M059J (cell line): ENCODE results near the gene PHC3. TPM values are rescaled to one million over a fixed set of nuclear protein-coding genes. Genes with fewer than 3 reads are reported as not detected.
"Not testable (repeated sequence)": the region's sequence is repeated elsewhere in the genome, so short reads cannot be mapped to it uniquely, and the experiment has no call there.

Source experiments
- DNase-seq: peaks from one replicate; pipeline ENCODE4 v3.0.0-alpha.2; 2012; ENCODE audit warnings: low read depth
- total RNA-seq: library from RNA; depleted of rRNA; stranded (reverse); fragments of >200 nt; shearing (Covaris generic); gene quantifications from 2 replicates; pipeline ENCODE4 v1.2.3, GENCODE V29; 2014

Gene PHC3
- total RNA-seq, 1 experiment from 2014 or later, result 32.9 TPM

- DNase-seq, result peak; percentile 46
These were observed 52.5 kb downstream of the PHC3 start for GRCh38 chr3:170128977-170129431.

DNA sequence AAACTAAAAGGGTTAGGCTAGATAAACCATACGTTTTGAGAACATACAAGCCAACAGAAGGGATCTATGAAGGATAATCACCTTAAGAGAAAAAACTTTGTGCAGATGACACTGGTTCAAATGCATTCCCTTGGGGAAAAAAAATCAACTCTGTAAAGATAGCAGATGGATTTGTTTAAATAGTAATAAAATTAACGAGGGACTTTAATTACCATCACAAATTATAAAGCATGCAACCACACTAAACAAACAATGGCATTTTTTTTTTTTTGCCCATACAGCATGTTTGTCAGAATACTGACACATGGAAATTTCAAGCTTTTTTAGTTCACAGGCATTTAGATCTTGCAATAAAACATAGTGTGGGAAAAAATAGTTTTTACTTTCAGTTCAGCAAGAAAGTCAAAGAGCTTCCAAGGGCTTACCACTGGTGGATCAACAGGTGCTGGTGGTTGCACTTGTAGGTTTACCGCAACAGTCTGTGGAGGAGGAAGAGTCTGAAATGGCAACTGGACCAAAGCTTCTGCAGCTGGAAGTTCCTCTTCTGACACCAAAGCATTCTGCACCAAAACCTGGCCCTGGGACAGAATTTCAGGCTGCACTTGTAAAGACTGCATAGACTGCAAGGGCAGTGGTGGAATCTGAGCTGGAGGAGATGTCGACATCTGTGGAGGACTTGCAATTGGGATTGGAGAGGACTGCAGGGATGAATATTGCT is 53.1 kb downstream of the PHC3 start:
- no peak for DNase-seq

DNA sequence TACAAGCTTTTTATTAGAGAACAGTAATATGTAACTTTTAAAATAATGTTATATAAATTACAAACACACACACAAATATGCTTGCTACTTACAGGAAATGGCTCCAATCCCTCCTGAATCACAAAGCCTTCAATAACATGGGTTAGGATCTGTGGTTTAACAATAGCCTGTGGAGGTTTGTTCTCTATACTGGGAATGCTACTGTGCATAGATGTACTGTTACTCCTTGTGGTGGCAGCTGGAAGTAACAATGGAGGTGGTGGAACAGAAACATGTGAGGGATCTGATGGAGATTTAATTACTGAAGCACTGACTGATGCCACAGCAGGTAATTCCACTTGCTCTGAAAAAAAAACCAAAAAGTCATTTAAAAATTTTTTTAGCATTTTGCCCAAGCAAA is 64.4 kb downstream of the PHC3 start:
- peak; percentile 19 for DNase-seq

DNA sequence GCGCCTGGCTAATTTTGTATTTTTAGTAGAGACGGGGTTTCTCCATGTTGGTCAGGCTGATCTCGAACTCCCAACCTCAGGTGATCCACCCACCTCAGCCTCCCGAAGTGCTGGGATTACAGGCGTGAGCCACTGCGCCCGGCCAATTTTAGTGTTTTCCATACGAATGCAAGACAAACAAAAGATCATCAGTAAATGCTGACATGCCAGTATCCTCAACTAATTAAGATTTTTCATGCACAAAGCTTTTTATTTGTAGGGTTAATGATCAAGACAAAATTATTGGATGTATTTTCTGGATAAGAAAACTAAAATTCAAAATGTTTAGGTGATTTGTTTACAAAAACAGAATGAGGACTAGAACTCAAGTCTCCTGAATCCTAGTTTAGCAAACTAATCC is 67.4 kb downstream of the PHC3 start:
- DNase-seq, result not testable (repeated sequence)

- no peak for DNase-seq
These were observed 70.3 kb downstream of the PHC3 start for GRCh38 chr3:170111147-170111771.

GRCh38 chr3:170109579-170110293 is 71.8 kb downstream of the PHC3 start:
- no peak for DNase-seq

GRCh38 chr3:170108955-170109354 is 72.6 kb downstream of the PHC3 start:
- no peak for DNase-seq

GRCh38 chr3:170107941-170108340 is 73.6 kb downstream of the PHC3 start:
- no peak for DNase-seq

DNA sequence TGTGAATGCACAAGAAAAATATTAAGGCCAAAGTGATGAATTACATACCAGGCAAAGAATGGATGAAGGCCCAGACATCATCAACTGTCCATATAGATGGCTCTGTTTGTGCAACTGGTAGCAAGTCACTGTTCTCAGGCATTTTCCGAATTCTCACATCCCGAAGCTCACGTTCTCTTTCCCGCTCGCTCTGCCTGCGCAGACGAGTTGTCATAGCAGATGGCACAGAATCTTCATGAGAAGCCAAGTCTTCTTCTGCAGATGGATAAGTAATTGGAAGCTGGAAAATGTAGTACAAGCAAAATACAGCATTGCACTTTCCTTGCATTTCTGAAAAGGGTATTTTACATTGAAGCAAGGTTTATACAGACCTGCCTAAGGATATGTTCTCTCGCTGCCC is 79.1 kb downstream of the PHC3 start:
- DNase-seq, result no peak

- no peak for DNase-seq
These were observed 80.6 kb downstream of the PHC3 start for GRCh38 chr3:170100944-170101343.

GRCh38 chr3:170098753-170099152 is 82.8 kb downstream of the PHC3 start:
- DNase-seq, result no peak

- DNase-seq, result no peak
These were observed 85.2 kb downstream of the PHC3 start for GRCh38 chr3:170096342-170096741.

GRCh38 chr3:170095771-170096170 is 85.8 kb downstream of the PHC3 start:
- DNase-seq, result no peak

DNA sequence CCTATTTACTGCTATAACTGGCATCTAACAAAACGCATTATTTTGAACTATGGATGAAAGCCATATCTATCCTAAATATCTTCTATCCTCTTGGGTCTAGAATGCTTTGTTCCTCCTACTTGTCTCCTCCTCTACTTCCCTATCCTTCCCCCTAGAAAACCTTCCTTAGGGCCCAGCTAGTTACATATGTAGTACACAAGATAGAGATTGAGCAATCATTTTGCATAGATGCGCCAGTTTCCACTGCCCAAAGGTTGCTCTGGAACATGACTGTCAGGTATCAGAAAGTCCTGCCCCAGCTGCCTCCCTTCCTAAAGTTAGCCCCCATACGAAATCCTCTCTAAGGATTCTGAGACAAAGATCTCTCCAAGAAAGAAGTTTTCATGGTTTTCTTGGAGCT is 88.6 kb downstream of the PHC3 start:
- DNase-seq, result no peak

DNA sequence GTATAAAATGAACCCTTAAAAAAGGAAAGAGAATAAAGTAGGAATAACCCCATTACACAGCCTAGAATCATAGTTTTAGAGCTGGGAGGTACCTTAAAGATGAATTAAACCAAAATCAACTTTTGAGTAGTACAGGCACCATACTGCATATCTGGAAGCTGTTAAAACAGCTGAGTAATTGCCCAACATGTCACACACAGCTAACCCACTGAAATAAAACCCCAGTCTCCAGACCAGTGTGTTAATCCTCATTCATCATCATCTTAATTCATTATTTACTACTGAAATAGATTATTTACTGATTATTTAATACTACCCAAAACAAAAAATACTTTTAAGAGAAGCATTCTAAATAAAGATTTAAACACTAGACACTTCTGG is 90.9 kb downstream of the PHC3 start:
- DNase-seq, result no peak

DNA sequence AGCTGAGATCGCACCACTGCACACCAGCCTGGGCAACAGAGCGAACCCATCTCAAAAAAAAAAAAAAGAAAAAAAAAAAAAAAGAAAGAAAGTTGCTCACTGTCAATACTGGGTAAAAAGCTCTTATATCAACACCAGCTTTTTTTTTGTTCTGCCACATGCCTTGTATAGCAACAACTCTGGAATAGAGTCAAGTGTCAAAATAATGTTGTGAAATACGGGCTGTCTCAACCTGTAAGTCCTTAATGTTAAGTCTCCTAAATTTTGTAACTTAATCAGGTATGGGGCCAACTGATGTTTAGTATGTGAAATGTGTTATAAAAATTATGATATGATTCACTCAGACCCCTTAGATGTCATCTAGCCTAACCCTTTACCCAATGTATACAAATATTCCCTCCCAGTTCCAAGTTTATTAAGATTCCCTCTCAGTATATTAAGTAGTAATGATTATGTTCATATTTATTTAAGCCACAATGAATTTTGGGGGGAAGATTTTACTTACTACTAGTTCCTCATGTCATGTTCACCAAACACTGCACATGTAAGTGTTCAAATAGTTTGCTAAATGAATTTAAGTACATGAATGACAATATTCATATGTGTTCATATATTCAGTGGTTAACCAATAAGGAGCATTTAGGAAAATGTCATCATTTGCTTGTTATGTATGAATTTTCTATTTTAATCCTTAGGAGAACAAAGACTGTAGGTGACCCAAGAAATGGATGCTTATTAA is 91.5 kb downstream of the PHC3 start:
- no peak for DNase-seq

DNA sequence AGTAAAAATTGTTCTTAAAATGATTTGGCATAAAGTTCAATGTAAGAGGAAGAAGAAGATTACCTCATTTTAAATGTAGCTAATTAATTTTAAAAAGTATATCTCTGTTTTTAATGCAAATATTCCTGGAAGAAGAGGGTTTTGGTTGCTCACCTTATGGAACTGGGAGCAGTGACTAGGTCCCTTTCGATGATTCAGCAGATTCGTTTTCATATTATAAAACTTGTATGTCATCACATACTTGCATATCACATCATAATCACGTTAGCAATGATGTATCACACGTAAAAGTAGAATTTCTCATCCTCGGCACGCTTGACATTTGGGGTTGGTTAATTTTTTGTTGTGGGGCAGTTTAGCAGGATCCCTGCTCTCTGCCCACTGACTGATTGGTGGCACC is 96.1 kb downstream of the PHC3 start:
- DNase-seq, result no peak

GRCh38 chr3:170083343-170083742 is 98.2 kb downstream of the PHC3 start:
- DNase-seq, result no peak

DNA sequence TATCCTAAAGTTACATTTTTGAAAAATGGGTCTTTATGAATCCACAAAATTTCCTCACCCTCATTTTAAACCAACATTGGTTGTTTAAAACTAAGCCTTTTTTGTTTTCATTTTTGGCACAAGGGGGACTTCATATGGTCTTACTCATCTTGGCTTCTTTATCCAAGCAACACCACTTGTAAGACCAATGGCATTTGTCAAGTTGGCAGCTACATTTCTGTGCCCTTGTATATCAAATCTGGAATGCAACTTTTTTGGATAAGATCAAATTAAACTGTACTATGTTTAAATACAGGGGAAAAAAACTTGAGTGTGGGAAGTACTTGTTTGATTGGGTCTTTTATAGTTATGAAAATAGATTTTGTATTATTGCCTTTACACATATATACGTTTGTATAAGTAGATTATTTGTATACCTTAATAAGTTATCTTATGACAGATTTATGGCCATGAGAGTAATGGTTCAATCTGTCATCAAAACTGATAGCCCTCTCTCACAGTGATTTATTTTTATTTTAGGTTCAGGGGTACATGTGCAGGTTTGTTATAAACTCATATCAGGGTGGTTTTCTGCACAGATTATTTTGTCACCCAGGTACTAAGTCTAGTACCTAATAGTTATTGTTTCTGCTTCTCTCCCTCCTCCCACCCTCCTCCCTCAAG is 100.3 kb downstream of the PHC3 start:
- DNase-seq, result peak; percentile 63

GRCh38 chr3:170080605-170081004 is 100.9 kb downstream of the PHC3 start:
- DNase-seq, result no peak

GRCh38 chr3:170079536-170080165 is 101.9 kb downstream of the PHC3 start:
- DNase-seq, result no peak
